K562 (cell line): ENCODE results near the gene DSCAM. TPM values are rescaled to one million over a fixed set of nuclear protein-coding genes. Genes with fewer than 3 reads are reported as not detected.
A peak's percentile ranks its signal among the peaks of the same experiment; 100 is the strongest.

Experiments used
- ATAC-seq: fragments of 200-7000 bp; cut with Tn5 transposase; 3 replicates; pipeline ENCODE4 v1.9.1; 2020; ENCODE audit warnings: moderate library complexity
- BruUV-seq: library from RNA; stranded (reverse); fragments of 400-500 nt; replicated peaks from 2 replicates; lab custom pipeline; 2021; lab: Mats Ljungman, UMichigan
- CTCF ChIA-PET: fragments of 300-600 bp; formaldehyde crosslinking; extraction: SDS; loops from one replicate; lab custom pipeline; 2021; ENCODE audit warnings: low intra/inter-chr PET ratio; lab: Yijun Ruan, JAX
- POLR2A ChIA-PET: fragments of 300-600, 350-650 bp; sonication (Branson Sonifier 250); formaldehyde crosslinking; extraction: SDS; loops from one replicate; lab custom pipeline; 2021; ENCODE audit warnings: antibody characterized with exemption, inconsistent platforms; lab: Yijun Ruan, JAX
- DNase-seq, 4 experiments: peaks; one replicate each; pipeline versions ENCODE4 v3.0.0 to v3.0.0-alpha.2; 2011 to 2018; ENCODE audit warnings: low spot score in 3 of 4, mixed read lengths in 3 of 4; ENCODE audit errors: extremely low read depth in 1 of 4
- FAIRE-seq: peaks from 2 replicates; lab custom pipeline; 2011; peaks lifted over from hg19 to GRCh38; lab: Jason Lieb, UNC
- H2AFZ ChIP-seq: 2 replicates; pipeline ENCODE4 v1.6.0; 2011; ENCODE audit warnings: low read depth, low read length, control low read depth, inconsistent platforms
- H3K27ac ChIP-seq: fragments of 200-600 bp; 3 replicates; pipeline ENCODE4 v1.8.0; 2011; ENCODE audit warnings: low read depth, mild to moderate bottlenecking, control low read depth, inconsistent platforms, low read length, moderate library complexity, mixed read lengths; ENCODE audit errors: extremely low read depth
- H3K27me3 ChIP-seq, 2 experiments: fragments of 300-600 bp in 1 of 2; 2 replicates in 1 of 2; 3 replicates in 1 of 2; pipeline versions ENCODE4 v1.6.0 to v1.8.0; 2011; ENCODE audit warnings: inconsistent platforms in 2 of 2, low read length in 2 of 2, mild to moderate bottlenecking in 1 of 2, mixed read lengths in 1 of 2, moderate library complexity in 1 of 2; ENCODE audit not compliant: control insufficient read depth in 2 of 2, insufficient read depth in 2 of 2
- H3K36me3 ChIP-seq: fragments of 300-600 bp; 3 replicates; pipeline ENCODE4 v1.8.0; 2011; ENCODE audit warnings: mild to moderate bottlenecking, low read length, inconsistent platforms; ENCODE audit not compliant: control insufficient read depth, insufficient read depth
- H3K4me1 ChIP-seq, 2 experiments: fragments of 200-600 bp in 1 of 2; replicated peaks in 1 of 2; 2 replicates in 1 of 2; 3 replicates in 1 of 2; pipeline versions ENCODE4 v1.5.1 to v1.8.0; 2011; ENCODE audit warnings: inconsistent platforms in 2 of 2, low read length in 2 of 2, mild to moderate bottlenecking in 1 of 2, mixed read lengths in 1 of 2, moderate library complexity in 1 of 2; ENCODE audit not compliant: control insufficient read depth in 2 of 2, insufficient read depth in 2 of 2
- H3K4me2 ChIP-seq: 2 replicates; pipeline ENCODE4 v1.6.1; 2011; ENCODE audit warnings: low read length, control low read depth, inconsistent platforms, mixed read lengths; ENCODE audit not compliant: insufficient read depth
- H3K4me3 ChIP-seq: fragments of 200-600 bp; sonication (generic), shearing (Covaris generic); 2 replicates; pipeline ENCODE4 v1.5.1; 2016; ENCODE audit warnings: control low read depth, inconsistent platforms
- H3K79me2 ChIP-seq: fragments of 200-600 bp; 3 replicates; pipeline ENCODE4 v1.8.0; 2011; ENCODE audit warnings: low read length, inconsistent platforms; ENCODE audit not compliant: control insufficient read depth, insufficient read depth
- H3K9ac ChIP-seq, 2 experiments: 2 replicates each; pipeline versions ENCODE4 v1.6.0 to v1.6.1; 2011; ENCODE audit warnings: low read depth in 2 of 2, low read length in 2 of 2, control low read depth in 1 of 2, inconsistent platforms in 1 of 2, mild to moderate bottlenecking in 1 of 2, mixed read lengths in 1 of 2; ENCODE audit not compliant: insufficient read depth in 1 of 2
- H3K9me1 ChIP-seq: one replicate; pipeline ENCODE4 v1.6.0; 2011; ENCODE audit warnings: inconsistent platforms, mild to moderate bottlenecking, low read length, moderate library complexity; ENCODE audit not compliant: control insufficient read depth, insufficient read depth
- H3K9me3 ChIP-seq: replicated peaks from 2 replicates; pipeline ENCODE4 v1.5.1; 2011; ENCODE audit warnings: low read depth, low read length, inconsistent platforms; ENCODE audit not compliant: control insufficient read depth, insufficient read depth
- H4K20me1 ChIP-seq: replicated peaks from 2 replicates; pipeline ENCODE4 v1.6.1; 2011; ENCODE audit warnings: low read length, inconsistent platforms, mixed read lengths; ENCODE audit not compliant: control insufficient read depth, insufficient read depth
- CBFA2T2 ChIP-seq: fragments of 450-650 bp; conservative IDR thresholded peaks from 2 replicates; pipeline ENCODE4 v1.6.1; 2017; ENCODE audit warnings: mild to moderate bottlenecking
- DNMT1 ChIP-seq: fragments of 450-650 bp; IDR thresholded peaks from 2 replicates; pipeline ENCODE4 v1.6.1; 2016; ENCODE audit warnings: antibody characterized with exemption, mild to moderate bottlenecking
- ERF ChIP-seq: fragments of 450-650 bp; formaldehyde crosslinking; IDR thresholded peaks from 2 replicates; pipeline ENCODE4 v1.4.0; 2020; ENCODE audit warnings: mild to moderate bottlenecking, mixed read lengths
- IRF2 ChIP-seq: sonication (generic); formaldehyde crosslinking; IDR thresholded peaks from 2 replicates; pipeline ENCODE4 v1.8.1; 2022; ENCODE audit warnings: mild to moderate bottlenecking, missing genetic modification reagents
- RAD51 ChIP-seq: fragments of 450-650 bp; IDR thresholded peaks from 2 replicates; pipeline ENCODE4 v1.7.1; 2016; ENCODE audit warnings: low read depth, mild to moderate bottlenecking, borderline replicate concordance
- TAF9B ChIP-seq: fragments of 450-650 bp; IDR thresholded peaks from 2 replicates; pipeline ENCODE4 v1.6.1; 2018; ENCODE audit warnings: mild to moderate bottlenecking; ENCODE audit not compliant: partially characterized antibody
- TCF7L2 ChIP-seq: fragments of 150-350 bp; IDR thresholded peaks from 2 replicates; pipeline ENCODE4 v1.6.1; 2016; ENCODE audit warnings: low read depth, mild to moderate bottlenecking, low read length, moderate library complexity
- TFE3 ChIP-seq: fragments of 450-650 bp; formaldehyde crosslinking; IDR thresholded peaks from 2 replicates; pipeline ENCODE4 v1.4.0; 2020; ENCODE audit warnings: mild to moderate bottlenecking, mixed read lengths
- USF2 ChIP-seq: sonication (generic); formaldehyde crosslinking; IDR thresholded peaks from 2 replicates; pipeline ENCODE4 v1.5.0; 2020; ENCODE audit warnings: missing genetic modification reagents
- WGBS: fragments of 100-300 bp; shearing (Covaris generic); methylation state at CpG from one replicate; pipeline ENCODE4 v1.1.6; 2016; ENCODE audit warnings: low coverage, mixed read lengths; ENCODE audit not compliant: insufficient coverage; ENCODE audit errors: missing lambda C conversion rate; 5-methylcytosine and 5-hydroxymethylcytosine counted together
- in situ Hi-C: fragments of 300-500 bp; cut with MboI; formaldehyde crosslinking; loops from 4 replicates; pipeline ENCODE4 v1.15.0; 2018; ENCODE audit warnings: inconsistent platforms, mixed read lengths
- intact Hi-C: fragments of 100-400 bp; cut with micrococcal nuclease; formaldehyde crosslinking; loops from 2 replicates; pipeline ENCODE4 v1.14.2; 2022
- polyA plus RNA-seq, 8 experiments: library from polyadenylated mRNA; depleted of rRNA in 4 of 8; stranded (reverse) in 5 of 8; unstranded in 3 of 8; fragments of >200 nt; fragmentation: Nextera tagmentation in 2 of 8; fragmentation: Illumina TruSeq in 1 of 8; extraction: Ambion mirVana in 2 of 8; extraction: Trizol in 1 of 8; gene quantifications; 2 replicates each; pipeline versions ENCODE4 v1.2.1 to v1.2.3, GENCODE V29; 2011 to 2014; ENCODE audit warnings: inconsistent platforms in 1 of 8, missing spikeins in 1 of 8
- total RNA-seq, 7 experiments: library from RNA; depleted of rRNA in 6 of 7; stranded (reverse); fragments of >200 nt in 6 of 7; fragmentation: Illumina TruSeq in 2 of 7; extraction: Trizol in 2 of 7; gene quantifications; 2 replicates each; pipeline versions ENCODE4 v1.2.1 to v1.2.3, GENCODE V29; 2011 to 2021; ENCODE audit warnings: low replicate concordance in 1 of 7

Gene DSCAM
- total and polyA plus RNA-seq, 9 of the 15 experiments (the other 6 are each of a cell fraction or from before 2014, with no cell fraction given) = not detected

GRCh38 chr21:39979321-39979720 is 867.6 kb downstream of the DSCAM start:
- DNase-seq = no peak
- under 1% methylated on average over 8 of the region's 8 CpGs for WGBS
- no peak overlapping the region for H3K4me3 ChIP-seq
- H3K27ac ChIP-seq = no peak overlapping the region
- no peak for ATAC-seq
- ChIA-PET POLR2A (no interaction called here), CTCF (no interaction called here)
- no peaks in the 10 kb centered on the region for H3K4me1 ChIP-seq
- no peak for TF ChIP-seq ERF (CRISPR knock-in tag)
- TF ChIP-seq TAF9B = no peak
- peak; percentile 43; the same call in 1 of the 2 replicates for TF ChIP-seq RAD51
- no peak for TF ChIP-seq IRF2 (CRISPR knock-in tag)
- peak; percentile 84 for TF ChIP-seq TFE3 (CRISPR knock-in tag)
- TF ChIP-seq DNMT1 = no peak
- TF ChIP-seq TCF7L2 = no peak
- TF ChIP-seq CBFA2T2 = 0 out of 2 replicates have a peak, but pooled peaks have one; percentile 4
- 0 out of 2 replicates have a peak, but pooled peaks have one; percentile 12 for TF ChIP-seq USF2 (CRISPR knock-in tag)
- H4K20me1 ChIP-seq = no peaks in the 10 kb centered on the region
- in situ Hi-C loops = no loop called here
- no TSS peak for BruUV-seq
- H2AFZ ChIP-seq = no peak overlapping the region
- intact Hi-C loops = no loop called here
- no peaks in the 10 kb centered on the region for H3K9me3 ChIP-seq
- H3K27me3 ChIP-seq = no peaks in the 10 kb centered on the region
- H3K9ac ChIP-seq = no peak overlapping the region
- H3K4me2 ChIP-seq = no peak overlapping the region
- FAIRE-seq = no peak
- no peaks in the 10 kb centered on the region for H3K36me3 ChIP-seq
- H3K79me2 ChIP-seq = no peaks in the 10 kb centered on the region
- no peaks in the 10 kb centered on the region for H3K9me1 ChIP-seq
